GM06990 (cell line): ENCODE data around the gene TTC33.

Source experiments
- DNase-seq: peaks from one replicate; pipeline ENCODE4 v3.0.0-alpha.2; 2011; ENCODE audit not compliant: insufficient read length; ENCODE audit errors: extremely low read depth
- H3K27me3 ChIP-seq: replicated peaks from 2 replicates; pipeline ENCODE4 v1.6.0; 2011; ENCODE audit warnings: low read length; ENCODE audit not compliant: control insufficient read depth, insufficient read depth
- H3K36me3 ChIP-seq: 2 replicates; pipeline ENCODE4 v1.5.1; 2011; ENCODE audit warnings: low read length; ENCODE audit not compliant: control insufficient read depth, insufficient read depth
- H3K4me3 ChIP-seq: replicated peaks from 2 replicates; pipeline ENCODE4 v1.5.1; 2011; ENCODE audit warnings: low read depth, mild to moderate bottlenecking, control low read depth, low read length
- CTCF ChIP-seq: IDR thresholded peaks from 2 replicates; pipeline ENCODE4 v1.5.1; 2011; ENCODE audit warnings: low read length, control low read depth, mild to moderate bottlenecking, inconsistent platforms; ENCODE audit not compliant: insufficient read depth, poor library complexity, severe bottlenecking

The TTC33 gene

GRCh38 chr5:40615586-40616170 lies 140.1 kb downstream of the TTC33 start:
- no peak for TF ChIP-seq CTCF
- peak; percentile 3 for DNase-seq
- H3K36me3 ChIP-seq, result no peaks in the 10 kb centered on the region
- H3K4me3 ChIP-seq, result no peak overlapping the region
- no peaks in the 10 kb centered on the region for H3K27me3 ChIP-seq

GRCh38 chr5:40614923-40615585 lies 140.7 kb downstream of the TTC33 start:
- Histone ChIP-seq H3K4me3 (no peak overlapping the region), H3K27me3 (no peaks in the 10 kb centered on the region), H3K36me3 (no peaks in the 10 kb centered on the region)
- TF ChIP-seq CTCF, result no peak
- DNase-seq, result no peak

GRCh38 chr5:40614466-40614865 lies 141.3 kb downstream of the TTC33 start:
- no peak for TF ChIP-seq CTCF
- Histone ChIP-seq H3K27me3 (no peaks in the 10 kb centered on the region), H3K36me3 (no peaks in the 10 kb centered on the region), H3K4me3 (no peak overlapping the region)
- DNase-seq, result no peak

GRCh38 chr5:40607202-40607601 lies 148.6 kb downstream of the TTC33 start:
- H3K36me3 ChIP-seq, result no peaks in the 10 kb centered on the region
- TF ChIP-seq CTCF, result no peak
- no peaks in the 10 kb centered on the region for H3K27me3 ChIP-seq
- DNase-seq, result no peak
- H3K4me3 ChIP-seq, result no peak overlapping the region

- no peak for TF ChIP-seq CTCF
- DNase-seq, result no peak
- H3K4me3 ChIP-seq, result no peak overlapping the region
Measured at GRCh38 chr5:40606077-40606765, 149.5 kb downstream of the TTC33 start.

More at GRCh38 chr5:40606077-40606765, 149.5 kb downstream of the TTC33 start:
- H3K36me3 ChIP-seq, result no peaks in the 10 kb centered on the region
- H3K27me3 ChIP-seq, result no peaks in the 10 kb centered on the region
